Measurements from ENCODE around the gene IFI44.

DNA sequence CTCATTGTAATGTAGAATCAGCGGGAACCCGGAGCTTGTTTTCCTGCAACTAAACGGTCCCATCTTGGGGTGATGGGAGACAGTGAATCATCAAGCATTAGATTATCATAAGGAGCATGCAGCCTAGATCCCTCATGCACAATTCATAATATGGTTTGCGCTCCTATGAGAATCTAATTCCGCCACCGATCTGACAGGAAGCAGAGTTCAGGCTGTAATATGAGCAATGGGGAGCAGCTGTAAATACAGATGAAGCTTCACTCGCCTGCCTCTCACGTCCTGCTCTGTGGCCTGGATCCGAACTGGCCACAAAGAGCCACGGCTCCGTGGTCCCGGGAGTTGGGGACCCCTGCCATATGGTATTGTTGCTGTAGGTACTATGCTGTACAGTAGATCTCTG, 1.6 kb downstream of the IFI44 start:
- TF ChIP-seq EZH2phosphoT487 (IDR thresholded peaks at IDR 0.05): no peak
- TF ChIP-seq CTCF (IDR thresholded peaks at IDR 0.05): no peak

Data from neural progenitor cell (in vitro differentiated cells).